ENCODE data around the gene DDIT3. TPM values are rescaled to one million over a fixed set of nuclear protein-coding genes. Genes with fewer than 3 reads are reported as not detected.

DDIT3 gene
- total RNA-seq, 1 experiment from 2014 or later, result 79.2 TPM

DNA sequence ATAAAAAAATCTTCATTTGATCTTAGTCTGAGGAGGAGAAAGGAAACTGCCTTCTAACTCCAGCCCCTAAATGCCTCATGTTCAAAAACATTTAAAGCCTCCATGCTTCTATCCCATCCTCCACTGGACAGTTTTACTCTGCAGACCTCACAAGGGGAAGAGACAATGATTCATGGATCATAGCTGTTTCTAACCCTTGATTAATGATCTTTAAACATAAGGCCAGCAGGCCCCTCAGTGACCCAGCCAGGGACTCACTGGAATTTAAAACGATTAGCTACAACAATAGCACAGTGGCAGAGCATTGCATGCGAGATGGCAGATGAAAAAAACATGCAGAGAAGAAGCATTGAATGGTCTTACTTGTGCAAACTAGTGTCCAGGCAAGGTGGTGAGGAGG lies 20.7 kb upstream of the DDIT3 start:
- DNase-seq, result no peak
- H3K4me1 Mint-ChIP-seq (ENCODE audit: low read depth, unreplicated experiment), result peaks cover 8% of the 10 kb centered on the region
- POLR2A ChIA-PET, result no interaction called here
- H3K4me3 Mint-ChIP-seq (ENCODE audit: unreplicated experiment), result no peak overlapping the region
- no peaks in the 10 kb centered on the region for H3K9me3 Mint-ChIP-seq (ENCODE audit: unreplicated experiment)
- H3K9me3 ChIP-seq, result no peaks in the 10 kb centered on the region
- peaks cover 6% of the 10 kb centered on the region; the same call in 1 of the 2 replicates for H3K4me1 ChIP-seq
- intact Hi-C loops (cut with micrococcal nuclease; ENCODE audit: unreplicated experiment), result no loop called here
- H3K27me3 ChIP-seq (replicated peaks; ENCODE audit: control insufficient read depth, insufficient read depth, low read length), result no peaks in the 10 kb centered on the region
- CTCF ChIA-PET, result no interaction called here
- no peak overlapping the region for H3K27ac Mint-ChIP-seq (ENCODE audit: unreplicated experiment)
- no peaks in the 10 kb centered on the region for H3K27me3 Mint-ChIP-seq (ENCODE audit: insufficient read depth, unreplicated experiment)
- BruUV-seq (replicated peaks), result no TSS peak
- H3K36me3 Mint-ChIP-seq (ENCODE audit: insufficient read depth, unreplicated experiment), result peaks cover 21% of the 10 kb centered on the region
- 0 out of 2 replicates have a peak, but pooled peaks cover 1% of the 10 kb centered on the region for H3K36me3 ChIP-seq (ENCODE audit: control insufficient read depth, insufficient read depth, low read length)
- H3K4me3 ChIP-seq (ENCODE audit: low read depth, low read length), result no peak overlapping the region
- TF ChIP-seq, protein P1, sequence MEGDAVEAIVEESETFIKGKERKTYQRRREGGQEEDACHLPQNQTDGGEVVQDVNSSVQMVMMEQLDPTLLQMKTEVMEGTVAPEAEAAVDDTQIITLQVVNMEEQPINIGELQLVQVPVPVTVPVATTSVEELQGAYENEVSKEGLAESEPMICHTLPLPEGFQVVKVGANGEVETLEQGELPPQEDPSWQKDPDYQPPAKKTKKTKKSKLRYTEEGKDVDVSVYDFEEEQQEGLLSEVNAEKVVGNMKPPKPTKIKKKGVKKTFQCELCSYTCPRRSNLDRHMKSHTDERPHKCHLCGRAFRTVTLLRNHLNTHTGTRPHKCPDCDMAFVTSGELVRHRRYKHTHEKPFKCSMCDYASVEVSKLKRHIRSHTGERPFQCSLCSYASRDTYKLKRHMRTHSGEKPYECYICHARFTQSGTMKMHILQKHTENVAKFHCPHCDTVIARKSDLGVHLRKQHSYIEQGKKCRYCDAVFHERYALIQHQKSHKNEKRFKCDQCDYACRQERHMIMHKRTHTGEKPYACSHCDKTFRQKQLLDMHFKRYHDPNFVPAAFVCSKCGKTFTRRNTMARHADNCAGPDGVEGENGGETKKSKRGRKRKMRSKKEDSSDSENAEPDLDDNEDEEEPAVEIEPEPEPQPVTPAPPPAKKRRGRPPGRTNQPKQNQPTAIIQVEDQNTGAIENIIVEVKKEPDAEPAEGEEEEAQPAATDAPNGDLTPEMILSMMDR (IDR thresholded peaks at IDR 0.05; ENCODE audit: insufficient read depth in 1 of 2, low read depth in 1 of 2, low read length in 1 of 2, severe bottlenecking in 1 of 2, unreplicated experiment in 1 of 2), result no peak

- Mint-ChIP-seq H3K9me3 (ENCODE audit: unreplicated experiment) (no peaks in the 10 kb centered on the region), H3K4me1 (ENCODE audit: low read depth, unreplicated experiment) (no peaks in the 10 kb centered on the region), H3K36me3 (ENCODE audit: insufficient read depth, unreplicated experiment) (peaks cover 34% of the 10 kb centered on the region), H3K4me3 (ENCODE audit: unreplicated experiment) (no peak overlapping the region), H3K27ac (ENCODE audit: unreplicated experiment) (no peak overlapping the region), H3K27me3 (ENCODE audit: insufficient read depth, unreplicated experiment) (no peaks in the 10 kb centered on the region)
- intact Hi-C loops (cut with micrococcal nuclease; ENCODE audit: unreplicated experiment), result no loop called here
- Histone ChIP-seq H3K27me3 (replicated peaks; ENCODE audit: control insufficient read depth, insufficient read depth, low read length) (no peaks in the 10 kb centered on the region), H3K9me3 (no peaks in the 10 kb centered on the region), H3K4me3 (ENCODE audit: low read depth, low read length) (no peak overlapping the region), H3K36me3 (ENCODE audit: control insufficient read depth, insufficient read depth, low read length) (no peaks in the 10 kb centered on the region), H3K4me1 (no peaks in the 10 kb centered on the region)
- TF ChIP-seq, protein P1 (IDR thresholded peaks at IDR 0.05; ENCODE audit: insufficient read depth in 1 of 2, low read depth in 1 of 2, low read length in 1 of 2, severe bottlenecking in 1 of 2, unreplicated experiment in 1 of 2), result no peak
- no TSS peak for BruUV-seq (replicated peaks)
- POLR2A ChIA-PET, result no interaction called here
- DNase-seq, result no peak
- CTCF ChIA-PET, result interaction anchor here (0.6 kb wide), 1 partner anchor 52 kb away, joined by 3 read pairs; the partner anchor contains the start of gene PIP4K2C
Observed at GRCh38 chr12:57539134-57539768, 18.9 kb upstream of the DDIT3 start.

DNA sequence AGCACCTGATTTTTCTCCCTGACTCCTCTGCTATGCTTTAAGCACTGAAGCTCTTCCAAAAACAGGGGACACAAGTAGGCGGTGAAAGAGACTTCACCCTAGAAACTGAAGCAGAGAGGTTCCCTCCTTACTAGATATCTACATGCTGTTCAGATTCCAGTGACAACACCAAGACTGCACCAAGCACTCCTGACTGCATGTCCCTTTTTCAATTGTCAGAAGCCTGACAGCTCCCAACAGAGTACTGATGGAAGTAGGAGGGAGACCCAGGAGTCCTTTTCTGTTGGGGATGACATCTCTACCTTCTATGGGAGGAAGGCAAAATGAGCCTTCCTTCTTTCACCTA lies 16.3 kb upstream of the DDIT3 start:
- no TSS peak for BruUV-seq (replicated peaks)
- intact Hi-C loops (cut with micrococcal nuclease; ENCODE audit: unreplicated experiment), result no loop called here
- DNase-seq, result no peak
- Histone ChIP-seq H3K4me3 (ENCODE audit: low read depth, low read length) (no peak overlapping the region), H3K9me3 (no peaks in the 10 kb centered on the region), H3K36me3 (ENCODE audit: control insufficient read depth, insufficient read depth, low read length) (peaks cover 3% of the 10 kb centered on the region; the same call in 1 of the 2 replicates), H3K4me1 (no peaks in the 10 kb centered on the region), H3K27me3 (replicated peaks; ENCODE audit: control insufficient read depth, insufficient read depth, low read length) (no peaks in the 10 kb centered on the region)
- CTCF ChIA-PET, result interaction anchor here (0.6 kb wide), 1 partner anchor 73 kb away, joined by 4 read pairs; no protein-coding TSS in a partner anchor
- no peak overlapping the region for H3K4me3 Mint-ChIP-seq (ENCODE audit: unreplicated experiment)
- POLR2A ChIA-PET, result no interaction called here
- no peaks in the 10 kb centered on the region for H3K27me3 Mint-ChIP-seq (ENCODE audit: insufficient read depth, unreplicated experiment)
- no peaks in the 10 kb centered on the region for H3K9me3 Mint-ChIP-seq (ENCODE audit: unreplicated experiment)
- no peaks in the 10 kb centered on the region for H3K4me1 Mint-ChIP-seq (ENCODE audit: low read depth, unreplicated experiment)
- no peak overlapping the region for H3K27ac Mint-ChIP-seq (ENCODE audit: unreplicated experiment)
- TF ChIP-seq, protein P1 (IDR thresholded peaks at IDR 0.05; ENCODE audit: insufficient read depth in 1 of 2, low read depth in 1 of 2, low read length in 1 of 2, severe bottlenecking in 1 of 2, unreplicated experiment in 1 of 2), result no peak
- H3K36me3 Mint-ChIP-seq (ENCODE audit: insufficient read depth, unreplicated experiment), result peaks cover 58% of the 10 kb centered on the region

All from Caco-2 (cell line).